Hematopoietic multipotent progenitor cell treated with erythropoietin and hydrocortisone succinate and interleukin-3 and kit ligand, for 6 days (in vitro differentiated cells): ENCODE data around the gene WNT9B.
A peak's percentile ranks its signal among the peaks of the same experiment; 100 is the strongest.
"Not testable (repeated sequence)": the region's sequence is repeated elsewhere in the genome, so short reads cannot be mapped to it uniquely, and the experiment has no call there.

Experiments used
- DNase-seq: peaks from one replicate; pipeline ENCODE4 v3.0.0-alpha.2; 2015

WNT9B gene

DNA sequence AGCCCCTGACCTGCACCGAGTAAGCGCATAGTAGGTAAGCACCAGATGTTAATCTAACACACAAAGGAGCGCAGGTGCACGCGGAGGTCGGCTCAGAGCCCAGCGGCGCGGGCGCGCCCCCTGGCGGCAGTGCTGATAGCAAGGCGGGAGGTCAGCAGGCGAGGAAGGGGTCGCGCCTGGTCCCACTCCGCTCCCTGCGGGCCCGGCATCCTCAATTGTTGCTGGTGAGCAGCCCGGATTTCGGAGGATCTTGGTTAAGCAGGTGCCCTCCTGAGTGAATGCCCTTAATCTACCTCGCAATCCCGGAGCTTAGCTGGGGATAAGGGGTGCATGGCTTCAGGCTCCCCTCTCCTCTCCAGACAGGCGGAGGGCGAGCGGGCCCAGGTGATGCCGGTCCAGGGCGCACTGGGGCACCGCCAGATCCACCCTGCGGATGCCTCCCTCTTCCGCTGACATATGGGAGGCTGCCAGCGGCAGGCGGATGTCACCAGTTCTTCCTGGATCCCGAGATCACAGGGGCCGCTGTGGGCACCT lies 28.9 kb upstream of the WNT9B start:
- DNase-seq, result peak; percentile 50

DNA sequence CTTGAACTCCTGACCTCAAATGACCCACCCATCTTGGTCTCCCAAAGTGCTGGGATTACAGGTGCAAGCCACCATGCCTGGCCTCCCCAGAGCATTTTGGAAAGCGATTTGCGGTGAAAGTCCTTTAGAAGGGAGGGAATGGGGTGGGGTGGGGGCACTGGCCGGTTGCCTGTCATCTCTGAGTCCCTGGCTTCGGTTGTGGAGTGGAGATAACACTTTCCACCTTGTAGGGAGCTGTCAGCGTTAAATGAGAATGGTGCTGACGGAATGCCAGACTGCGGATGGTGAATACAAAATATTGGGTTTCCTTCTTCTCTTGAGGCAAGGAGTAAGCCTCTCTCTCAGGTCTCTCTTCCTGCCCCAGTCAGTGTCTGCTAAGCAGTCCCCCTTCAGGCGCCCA lies 27.7 kb upstream of the WNT9B start:
- DNase-seq, result no peak

DNA sequence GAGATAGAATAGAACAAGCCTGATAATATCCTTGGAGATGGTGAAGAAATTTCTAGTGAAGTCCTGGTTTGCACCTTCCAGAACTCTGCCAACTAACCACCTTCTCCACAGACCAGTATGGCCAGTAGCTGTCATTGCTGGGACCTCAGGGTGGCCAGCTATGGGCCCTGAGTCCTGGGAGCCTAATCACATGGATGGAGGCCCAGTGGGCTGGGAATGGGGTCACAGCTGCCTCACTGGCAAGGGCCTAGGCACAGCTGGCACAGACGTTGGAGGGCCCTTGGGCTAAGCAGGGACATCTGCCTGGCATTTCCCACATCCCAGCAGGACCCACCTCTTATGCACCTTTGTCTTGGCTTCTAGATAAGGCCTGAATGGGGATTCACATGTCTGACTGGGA lies 25.3 kb upstream of the WNT9B start:
- no peak for DNase-seq

DNA sequence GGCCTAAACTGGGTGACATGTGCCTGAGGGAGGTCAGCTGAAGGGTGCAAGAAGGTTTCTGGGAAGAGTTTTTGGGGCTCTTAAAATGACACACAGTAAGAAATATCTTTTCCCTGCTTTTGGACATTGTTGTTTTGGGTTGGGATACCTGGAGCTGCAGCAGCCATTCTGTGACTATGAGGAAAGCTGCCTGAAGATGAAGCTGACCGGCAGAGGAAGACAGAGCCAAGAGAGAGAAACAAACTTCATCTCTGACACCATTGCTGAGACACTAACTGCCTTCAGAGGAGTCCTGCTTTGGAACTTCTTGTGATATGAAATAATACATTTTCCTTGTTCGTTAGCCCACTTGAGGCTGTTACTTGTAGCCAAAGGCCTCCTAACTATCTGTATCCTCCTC lies 24.1 kb upstream of the WNT9B start:
- no peak for DNase-seq

- no peak for DNase-seq
Observed at GRCh38 chr17:46831573-46832330, 19.6 kb upstream of the WNT9B start.

GRCh38 chr17:46832331-46832821 lies 19.0 kb upstream of the WNT9B start:
- no peak for DNase-seq

GRCh38 chr17:46832945-46833839 lies 18.2 kb upstream of the WNT9B start:
- no peak for DNase-seq

DNA sequence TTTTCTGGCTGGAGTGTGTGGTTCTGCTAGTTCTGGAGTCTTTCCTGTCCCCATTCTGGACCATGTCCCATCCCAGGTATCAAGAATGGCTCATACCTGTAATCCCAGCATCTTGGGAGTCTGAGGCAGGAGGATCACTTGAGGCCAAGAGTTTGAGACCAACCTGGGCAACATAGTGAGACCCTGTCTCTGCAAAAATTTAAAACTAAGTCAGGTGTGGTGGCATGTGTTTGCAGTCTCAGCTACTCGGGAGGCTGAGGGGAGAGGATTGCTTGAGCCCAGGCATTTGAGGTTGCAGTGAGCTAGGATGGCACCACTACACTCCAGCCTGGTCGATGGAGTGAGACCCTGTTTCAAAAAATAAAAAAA lies 17.6 kb upstream of the WNT9B start:
- DNase-seq, result no peak

DNA sequence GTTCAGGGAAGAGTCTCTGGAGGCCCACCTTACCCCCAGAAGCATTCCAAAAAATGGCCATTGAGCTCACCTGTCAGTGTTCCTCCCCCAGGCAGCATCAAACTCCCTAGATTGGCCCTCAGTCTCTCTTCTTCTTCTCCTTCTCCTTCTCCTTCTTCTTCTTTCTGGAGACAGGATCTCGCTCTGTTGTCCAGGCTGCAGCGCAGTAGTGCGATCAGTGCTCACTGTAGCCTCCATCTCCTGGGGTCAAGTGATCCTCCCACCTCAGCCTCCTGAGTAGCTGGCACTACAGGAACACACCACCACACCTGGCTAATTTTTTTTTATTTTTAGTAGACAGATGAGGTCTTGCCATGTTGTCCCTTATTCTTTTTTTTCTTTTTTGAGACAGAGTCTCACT lies 16.5 kb upstream of the WNT9B start:
- no peak for DNase-seq

- no peak for DNase-seq
Observed at GRCh38 chr17:46836500-46836899, 14.9 kb upstream of the WNT9B start.

DNA sequence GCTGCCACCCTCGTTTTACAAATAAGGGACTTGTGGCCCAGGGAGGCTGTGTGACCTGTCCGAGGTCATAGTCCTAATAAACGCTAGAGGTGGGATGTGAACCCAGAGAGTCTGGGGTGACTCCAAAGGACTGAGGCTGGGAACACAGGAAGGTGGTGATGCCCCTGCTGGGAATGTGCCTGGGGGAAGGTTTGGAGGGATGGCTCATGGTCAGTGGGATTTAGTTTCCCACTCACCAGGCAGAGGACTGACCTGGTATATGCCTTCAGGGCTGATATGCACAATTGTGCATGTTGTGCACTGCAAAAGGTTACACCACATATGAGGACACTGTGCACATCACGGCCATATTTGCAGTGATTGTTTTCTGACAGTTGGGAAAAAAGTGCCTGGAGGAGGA lies 13.9 kb upstream of the WNT9B start:
- DNase-seq, result no peak

DNA sequence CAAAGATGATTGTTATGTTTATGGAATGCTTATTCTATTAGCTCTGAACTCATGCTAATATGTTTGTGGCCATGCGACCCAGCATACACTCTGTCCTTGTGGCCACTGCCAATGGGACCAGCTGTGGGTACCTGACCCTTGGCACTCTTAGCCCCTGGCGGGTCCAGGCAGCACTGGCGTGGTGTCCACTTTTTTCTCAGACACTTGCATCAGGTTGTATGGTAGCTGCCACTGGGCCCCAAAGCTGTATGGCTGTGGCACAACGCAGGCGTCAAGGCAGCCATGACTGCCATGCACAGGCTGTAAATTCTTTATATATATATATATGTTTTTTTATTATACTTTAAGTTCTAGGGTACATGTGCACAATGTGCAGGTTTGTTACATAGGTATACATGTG lies 12.2 kb upstream of the WNT9B start:
- no peak for DNase-seq

- not testable (repeated sequence) for DNase-seq
Observed at GRCh38 chr17:46840596-46840995, 10.8 kb upstream of the WNT9B start.

DNA sequence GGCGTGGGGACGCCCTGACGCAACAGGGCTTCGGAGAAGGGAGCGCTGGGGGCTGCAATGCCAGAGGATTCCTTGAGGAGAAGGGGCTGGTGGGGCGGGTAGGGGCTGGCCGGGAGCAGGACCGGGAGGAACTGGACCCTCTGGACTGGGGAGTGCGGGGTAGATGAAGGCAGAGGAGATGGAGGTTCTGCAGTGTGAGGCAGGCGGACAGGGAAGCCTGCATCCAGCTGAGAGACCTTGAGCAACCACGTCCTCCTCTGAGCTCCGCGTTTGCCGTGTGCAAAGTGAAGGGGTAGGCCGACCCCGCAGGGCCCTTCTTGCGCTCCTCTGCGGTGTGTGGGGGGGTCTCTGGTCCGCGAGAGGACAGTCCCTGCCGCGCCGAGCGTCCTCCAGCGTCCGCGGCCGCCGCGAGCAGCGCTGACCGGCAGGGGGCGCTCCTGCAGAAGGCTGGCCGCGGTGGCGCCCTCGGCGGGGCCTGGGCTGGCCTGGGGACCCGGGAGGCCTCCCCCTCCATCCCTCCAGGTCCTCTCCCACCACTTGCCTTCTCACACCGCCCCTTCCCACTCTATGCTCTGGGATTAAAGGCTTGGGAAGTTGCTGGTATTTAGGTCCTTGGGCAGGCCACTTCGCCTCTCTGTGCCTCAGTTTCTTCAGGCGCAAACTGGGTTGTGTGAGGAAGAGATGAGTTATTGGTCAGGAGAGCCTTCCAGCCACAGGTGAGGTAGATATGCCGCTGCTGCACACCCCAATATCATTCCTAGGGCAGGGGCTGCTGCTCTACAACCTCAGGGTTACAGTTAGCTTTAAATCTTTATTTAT lies 9.6 kb upstream of the WNT9B start:
- peak; percentile 32 for DNase-seq

DNA sequence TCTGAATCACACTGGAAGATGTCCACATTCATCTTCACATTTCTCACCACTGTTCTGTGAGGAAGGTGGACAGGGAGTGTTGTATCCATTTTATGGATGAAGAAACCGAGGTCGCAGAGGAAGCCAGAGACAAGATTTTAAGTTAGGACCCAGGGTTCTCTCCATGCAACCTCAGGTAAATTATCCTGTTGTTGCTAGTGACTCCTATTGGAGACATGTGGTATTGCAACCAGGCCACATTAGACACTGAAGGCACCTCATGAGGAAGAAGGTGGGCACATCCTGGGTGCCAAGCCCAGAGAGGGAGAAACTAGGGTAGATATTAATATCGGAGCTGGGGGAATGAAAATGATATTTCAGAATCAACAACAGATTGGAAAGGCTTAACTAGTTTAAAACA lies 8.5 kb upstream of the WNT9B start:
- DNase-seq, result no peak

GRCh38 chr17:46847204-46848191 lies 3.9 kb upstream of the WNT9B start:
- no peak for DNase-seq

GRCh38 chr17:46848534-46848933 lies 2.8 kb upstream of the WNT9B start:
- no peak for DNase-seq

DNA sequence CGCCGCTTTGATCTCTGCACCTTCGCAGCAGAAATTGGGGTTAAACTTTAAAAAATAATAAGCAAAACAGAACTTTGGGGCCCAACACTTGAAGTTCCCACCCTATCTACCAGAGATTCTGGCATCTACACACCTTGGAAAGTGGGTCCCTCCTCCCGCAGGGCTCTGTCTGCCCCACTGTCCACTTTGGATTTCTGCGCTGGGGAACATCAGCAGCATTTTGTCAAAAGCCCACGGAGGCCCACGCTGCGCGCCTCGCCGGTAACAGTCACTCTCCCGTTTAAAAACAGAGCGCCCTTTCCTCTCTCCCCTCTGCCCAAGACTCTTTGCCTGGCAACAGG lies 725 bp upstream of the WNT9B start:
- no peak for DNase-seq

GRCh38 chr17:46853896-46854444 lies 2.6 kb downstream of the WNT9B start:
- DNase-seq, result no peak

DNA sequence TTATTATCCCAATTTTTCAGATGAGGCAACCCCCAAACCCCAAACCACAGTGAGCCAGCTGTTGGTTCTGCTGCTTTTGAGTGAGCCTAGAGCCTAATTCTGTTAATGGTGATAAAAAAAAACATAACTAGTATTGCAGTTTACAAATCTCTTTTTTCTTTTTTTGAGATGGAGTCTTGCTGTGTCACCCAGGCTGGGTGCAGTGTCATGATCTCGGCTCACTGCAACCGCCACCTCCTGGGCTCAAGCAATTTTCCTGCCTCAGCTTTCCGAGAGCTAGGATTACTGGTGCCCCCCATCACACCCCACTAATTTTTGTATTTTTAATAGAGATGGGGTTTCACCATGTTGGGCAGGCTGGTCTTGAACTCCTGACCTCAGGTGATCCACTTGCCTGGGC lies 3.1 kb downstream of the WNT9B start:
- DNase-seq, result no peak

- DNase-seq, result no peak
Observed at GRCh38 chr17:46854948-46855347, 3.6 kb downstream of the WNT9B start.

GRCh38 chr17:46857600-46857999 lies 6.2 kb downstream of the WNT9B start:
- DNase-seq, result no peak
